Measurements from ENCODE around the gene TBCK.

- no peak for TF ChIP-seq TCF12 (IDR thresholded peaks at IDR 0.05; ENCODE audit: low read depth, low read length)
- TF ChIP-seq, protein P1, sequence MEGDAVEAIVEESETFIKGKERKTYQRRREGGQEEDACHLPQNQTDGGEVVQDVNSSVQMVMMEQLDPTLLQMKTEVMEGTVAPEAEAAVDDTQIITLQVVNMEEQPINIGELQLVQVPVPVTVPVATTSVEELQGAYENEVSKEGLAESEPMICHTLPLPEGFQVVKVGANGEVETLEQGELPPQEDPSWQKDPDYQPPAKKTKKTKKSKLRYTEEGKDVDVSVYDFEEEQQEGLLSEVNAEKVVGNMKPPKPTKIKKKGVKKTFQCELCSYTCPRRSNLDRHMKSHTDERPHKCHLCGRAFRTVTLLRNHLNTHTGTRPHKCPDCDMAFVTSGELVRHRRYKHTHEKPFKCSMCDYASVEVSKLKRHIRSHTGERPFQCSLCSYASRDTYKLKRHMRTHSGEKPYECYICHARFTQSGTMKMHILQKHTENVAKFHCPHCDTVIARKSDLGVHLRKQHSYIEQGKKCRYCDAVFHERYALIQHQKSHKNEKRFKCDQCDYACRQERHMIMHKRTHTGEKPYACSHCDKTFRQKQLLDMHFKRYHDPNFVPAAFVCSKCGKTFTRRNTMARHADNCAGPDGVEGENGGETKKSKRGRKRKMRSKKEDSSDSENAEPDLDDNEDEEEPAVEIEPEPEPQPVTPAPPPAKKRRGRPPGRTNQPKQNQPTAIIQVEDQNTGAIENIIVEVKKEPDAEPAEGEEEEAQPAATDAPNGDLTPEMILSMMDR (IDR thresholded peaks at IDR 0.05; ENCODE audit: control extremely low read depth in 1 of 3, insufficient read depth in 1 of 3, low read depth in 1 of 3, low read length in 3 of 3) = no peak
Observed at GRCh38 chr4:106289737-106290136, 26.3 kb downstream of the TBCK start.
